CD4-positive, alpha-beta T cell treated with Interleukin-15 for 4 hours (primary cell): Measurements from ENCODE around the gene IFI35.
"Not testable (repeated sequence)": the region's sequence is repeated elsewhere in the genome, so short reads cannot be mapped to it uniquely, and the experiment has no call there.

Experiments used
- DNase-seq: peaks from one replicate; pipeline ENCODE4 v3.0.0-alpha.2; 2020; ENCODE audit warnings: low spot score

IFI35 gene

DNA sequence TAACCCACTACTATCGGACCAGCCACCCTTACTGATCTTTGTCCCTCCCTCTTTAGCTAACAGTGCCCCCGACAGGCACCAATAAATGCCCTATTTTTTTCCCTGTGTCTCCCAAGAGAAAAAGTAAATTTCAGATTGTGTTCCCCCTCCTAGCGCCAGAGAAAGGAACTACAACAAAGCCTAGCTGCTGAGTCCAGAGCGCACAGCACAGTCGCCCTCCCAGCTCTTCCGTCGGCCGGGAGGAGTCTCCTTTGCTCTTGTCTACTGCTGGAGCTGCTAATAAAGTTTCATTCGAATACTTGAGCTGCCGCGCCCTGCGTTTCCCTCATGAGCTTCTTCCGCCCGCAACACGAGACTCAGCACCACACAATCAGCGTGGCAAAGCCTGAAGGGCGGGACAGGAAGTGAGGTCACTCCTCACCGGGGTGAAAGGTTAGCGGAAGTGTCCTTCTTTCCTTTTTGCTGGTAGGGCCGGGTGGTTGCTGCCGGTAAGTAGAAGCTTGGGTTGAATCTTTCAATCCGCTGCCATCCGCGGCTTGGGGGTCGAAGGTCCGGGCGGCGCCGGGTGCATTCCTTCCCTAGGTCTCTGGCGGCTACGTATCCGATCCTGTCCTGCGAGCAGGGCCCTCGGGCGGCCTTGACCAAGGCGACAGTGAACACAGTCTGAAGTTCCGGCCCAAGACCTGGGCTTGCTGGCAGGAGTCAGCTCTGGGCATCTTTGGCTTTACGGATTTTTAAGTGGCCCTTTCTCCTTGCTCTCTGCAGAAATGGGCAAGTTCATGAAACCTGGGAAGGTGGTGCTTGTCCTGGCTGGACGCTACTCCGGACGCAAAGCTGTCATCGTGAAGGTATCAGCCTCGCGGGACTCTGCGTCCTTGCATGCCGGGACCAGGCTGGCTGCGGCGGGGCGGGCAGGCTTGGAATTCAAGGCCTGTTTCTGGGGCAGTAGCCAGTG lies 8.3 kb upstream of the IFI35 start, which contains the start of gene RPL27:
Gene RPL27 (plus strand): TSS at position 436 of the 955 bp plus-strand sequence. CDS start 332 bp downstream, at position 768.
- peak; percentile 99 for DNase-seq

DNA sequence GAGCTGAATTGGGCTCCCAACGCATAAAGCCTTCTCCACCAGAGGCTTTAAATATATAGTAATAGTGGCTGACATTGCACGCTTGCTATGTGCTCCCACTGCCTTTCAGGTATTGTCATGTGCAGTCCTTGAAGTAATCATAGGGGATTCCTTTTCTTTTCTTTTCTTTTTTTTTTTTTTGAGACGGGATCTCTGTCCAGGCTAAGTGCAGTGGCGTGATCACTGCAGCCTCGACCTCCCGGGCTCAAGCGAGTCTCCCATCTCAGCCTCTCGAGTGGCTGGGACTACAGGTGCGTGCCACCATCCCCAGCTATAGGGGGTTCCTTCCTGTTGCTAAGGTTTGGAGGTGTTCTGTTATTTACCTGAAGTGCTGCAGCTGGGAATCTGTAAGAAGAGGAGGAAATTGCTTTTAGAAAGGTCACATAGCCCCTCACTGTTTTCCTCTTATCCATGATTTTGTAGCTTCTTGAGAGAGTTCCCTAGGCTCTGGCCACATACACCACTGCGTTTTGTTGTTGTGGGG lies 7.5 kb upstream of the IFI35 start:
- no peak for DNase-seq

DNA sequence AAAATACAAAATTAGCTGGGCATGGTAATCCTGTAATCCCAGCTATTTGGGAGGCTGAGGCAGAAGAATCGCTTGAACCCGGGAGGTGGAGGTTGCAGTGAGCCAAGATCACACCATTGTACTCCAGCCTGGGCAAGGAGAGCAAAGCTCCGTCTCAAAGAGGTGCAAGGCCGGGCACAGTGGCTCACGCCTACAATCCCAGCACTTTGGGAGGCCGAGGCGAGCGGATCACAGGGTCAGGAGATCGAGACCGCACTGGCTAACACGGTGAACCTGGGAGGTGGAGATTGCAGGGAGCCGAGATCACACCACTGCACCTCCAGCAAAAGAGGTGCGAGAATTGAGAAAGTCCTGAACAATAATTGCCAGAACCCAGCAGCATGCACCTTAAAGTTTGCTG lies 5.7 kb upstream of the IFI35 start:
- not testable (repeated sequence) for DNase-seq

DNA sequence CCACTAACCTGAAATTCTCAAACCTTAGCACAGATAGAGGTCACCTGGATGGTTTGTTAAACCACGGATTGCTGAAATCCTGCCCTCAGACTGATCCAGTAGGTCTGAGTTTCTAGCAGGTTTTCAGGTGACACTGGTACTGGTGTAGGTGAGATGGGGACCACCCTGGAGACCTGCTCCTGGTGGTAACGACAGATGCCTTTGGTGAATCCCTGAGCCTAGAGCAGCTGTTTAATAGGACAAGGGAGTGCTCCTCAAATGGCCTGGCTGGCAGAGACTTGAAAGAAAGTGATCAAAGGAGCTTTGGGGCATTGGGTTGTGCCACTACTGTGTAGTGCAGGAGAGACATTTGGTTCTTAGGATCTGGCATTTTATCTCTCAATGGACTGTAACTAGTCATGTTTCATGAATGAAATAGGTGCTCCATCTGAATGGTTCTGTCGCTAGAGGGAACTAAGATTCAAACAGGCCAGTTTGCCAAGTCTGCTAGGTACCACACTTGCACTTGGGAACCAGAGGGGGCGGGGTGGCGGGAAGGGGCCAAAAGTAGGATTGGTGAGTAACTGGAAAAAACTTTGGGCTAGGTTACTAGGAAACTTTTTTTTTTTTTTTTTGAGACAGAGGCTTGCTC lies 2.9 kb upstream of the IFI35 start:
- DNase-seq, result no peak

DNA sequence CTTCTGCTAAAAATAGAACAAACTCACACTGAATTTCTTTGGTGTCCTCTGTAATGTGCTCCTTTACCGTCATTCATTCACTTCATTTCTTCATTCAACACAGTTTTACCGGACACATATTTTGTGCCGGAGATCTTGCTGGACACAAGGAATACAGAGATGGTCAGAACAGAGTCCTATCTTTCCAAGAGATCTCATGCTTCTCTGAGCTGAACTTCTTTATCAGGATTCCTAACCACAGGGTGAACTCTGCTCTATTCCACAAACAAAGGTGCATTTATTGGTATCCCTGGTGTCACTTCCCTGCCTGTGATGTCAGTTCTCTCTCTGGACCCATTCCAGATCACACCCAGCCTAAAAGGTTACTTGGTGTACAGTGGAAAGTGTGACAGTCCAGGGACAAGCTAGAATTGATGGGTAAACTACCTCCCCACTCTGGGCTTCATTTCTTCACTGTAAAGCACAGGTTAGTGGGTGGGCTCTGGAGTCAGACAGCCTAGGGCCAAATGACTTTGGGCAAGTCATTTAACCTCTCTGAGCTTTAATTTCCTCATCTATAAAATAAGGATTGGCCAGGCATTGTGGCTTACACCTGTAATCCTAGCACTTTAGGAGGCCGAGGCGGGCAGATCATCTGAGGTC lies 4.2 kb downstream of the IFI35 start:
- no peak for DNase-seq

DNA sequence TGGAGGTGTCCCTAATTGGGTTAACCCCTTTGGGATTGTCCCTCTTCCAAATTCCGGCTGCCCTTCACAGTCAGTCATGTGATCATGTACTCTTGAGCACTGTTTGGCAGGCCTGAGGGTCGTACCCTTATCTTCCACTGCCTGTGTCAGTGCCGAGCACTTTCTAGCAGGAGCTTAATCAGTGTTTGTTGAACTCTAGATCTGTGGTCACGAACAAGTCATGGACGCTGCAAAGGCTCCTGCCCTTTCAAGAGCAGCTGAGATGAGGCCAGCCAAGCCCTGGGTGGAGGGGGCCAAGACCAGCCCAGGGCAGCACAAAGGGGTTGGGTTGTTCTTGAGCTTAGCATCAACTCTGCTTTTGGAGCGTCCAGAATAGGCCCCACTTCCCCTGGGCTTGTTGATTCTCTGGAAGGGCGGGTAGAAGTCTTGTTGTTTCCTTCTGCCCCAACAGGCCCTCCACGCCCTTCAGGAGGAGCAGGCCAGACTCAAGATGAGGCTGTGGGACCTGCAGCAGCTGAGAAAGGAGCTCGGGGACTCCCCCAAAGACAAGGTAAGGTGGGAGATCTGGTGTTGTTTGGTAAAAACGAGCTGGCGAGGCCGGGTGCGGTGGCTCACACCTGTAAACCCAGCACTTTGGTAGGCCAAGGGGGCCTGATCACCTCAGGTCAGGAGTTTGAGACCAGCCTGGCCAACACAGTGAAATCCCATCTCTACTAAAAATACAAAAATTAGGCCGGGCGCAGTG lies 5.3 kb downstream of the IFI35 start:
- DNase-seq, result no peak

DNA sequence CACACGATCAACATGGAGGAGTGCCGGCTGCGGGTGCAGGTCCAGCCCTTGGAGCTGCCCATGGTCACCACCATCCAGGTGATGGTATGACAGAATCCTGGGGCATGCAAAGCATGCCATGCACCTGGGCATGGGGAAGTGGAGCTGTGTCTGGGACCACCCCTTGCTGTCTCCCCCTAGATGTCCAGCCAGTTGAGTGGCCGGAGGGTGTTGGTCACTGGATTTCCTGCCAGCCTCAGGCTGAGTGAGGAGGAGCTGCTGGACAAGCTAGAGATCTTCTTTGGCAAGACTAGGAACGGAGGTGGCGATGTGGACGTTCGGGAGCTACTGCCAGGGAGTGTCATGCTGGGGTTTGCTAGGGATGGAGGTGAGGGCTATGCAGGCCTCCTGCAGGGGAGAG lies 6.7 kb downstream of the IFI35 start:
- no peak for DNase-seq

DNA sequence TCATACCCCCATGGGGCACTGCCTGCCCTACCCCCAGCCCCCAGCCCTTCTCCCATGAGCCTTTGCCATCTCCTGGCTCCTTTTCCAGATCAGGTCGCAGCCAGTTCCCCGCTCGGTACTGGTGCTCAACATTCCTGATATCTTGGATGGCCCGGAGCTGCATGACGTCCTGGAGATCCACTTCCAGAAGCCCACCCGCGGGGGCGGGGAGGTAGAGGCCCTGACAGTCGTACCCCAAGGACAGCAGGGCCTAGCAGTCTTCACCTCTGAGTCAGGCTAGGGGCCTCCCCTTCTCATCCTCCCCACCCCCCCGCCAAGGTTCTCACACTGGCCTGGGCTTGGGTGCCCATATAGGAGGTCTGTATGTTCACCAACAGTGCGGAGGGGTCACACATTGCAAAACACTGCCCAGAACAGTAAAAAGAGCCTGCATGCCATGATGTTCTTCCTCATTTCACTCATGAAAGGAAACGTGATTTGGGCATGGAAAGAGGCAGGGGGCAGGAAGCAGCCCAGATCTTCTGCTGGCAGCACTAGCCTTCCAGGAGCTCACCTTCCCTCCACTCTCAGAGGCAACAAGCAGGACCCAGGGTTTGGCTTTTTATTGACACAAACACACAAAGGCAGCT lies 7.5 kb downstream of the IFI35 start:
- no peak for DNase-seq

DNA sequence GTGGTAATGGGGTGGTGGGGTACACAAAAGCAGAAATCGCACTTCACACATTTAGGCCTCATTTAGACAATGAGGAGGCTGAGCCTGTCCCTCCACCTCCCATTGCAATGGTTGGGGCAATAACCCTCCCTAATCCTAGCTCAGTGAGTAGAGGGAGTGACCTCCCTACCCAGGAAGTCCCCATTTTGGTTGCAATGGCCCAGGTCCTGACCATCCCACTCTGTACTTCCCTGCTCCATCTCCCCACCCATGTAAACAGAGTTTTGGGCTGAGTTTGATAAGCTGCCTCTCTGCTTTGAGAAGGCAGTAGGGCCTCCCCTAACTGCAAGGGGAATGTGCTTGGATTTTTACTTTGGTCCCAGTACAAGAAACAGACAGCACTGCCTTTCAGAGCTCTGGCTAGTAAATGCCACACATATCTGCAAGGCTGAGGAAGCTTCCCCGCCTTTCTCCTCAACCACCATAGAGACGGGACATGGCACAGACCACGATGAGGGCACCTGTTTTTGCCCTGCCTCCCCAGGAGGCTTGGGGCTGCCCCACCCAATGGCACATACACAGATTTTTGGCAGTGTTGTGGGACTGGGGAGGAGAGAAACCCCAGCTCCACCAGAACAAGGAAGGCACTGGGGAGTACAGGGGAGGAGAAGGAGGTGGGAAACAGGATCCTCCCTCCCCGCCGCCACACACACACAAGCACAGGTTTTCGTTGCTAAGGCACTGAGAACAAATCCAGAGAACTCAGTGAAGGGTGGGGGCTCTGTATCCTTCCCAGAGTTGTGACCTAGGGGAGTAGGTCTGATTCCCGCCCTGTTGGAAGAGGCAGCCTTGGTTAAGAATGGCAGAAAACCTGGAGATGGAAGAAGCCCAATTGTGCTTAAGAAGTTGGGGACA lies 8.3 kb downstream of the IFI35 start:
- no peak for DNase-seq

DNA sequence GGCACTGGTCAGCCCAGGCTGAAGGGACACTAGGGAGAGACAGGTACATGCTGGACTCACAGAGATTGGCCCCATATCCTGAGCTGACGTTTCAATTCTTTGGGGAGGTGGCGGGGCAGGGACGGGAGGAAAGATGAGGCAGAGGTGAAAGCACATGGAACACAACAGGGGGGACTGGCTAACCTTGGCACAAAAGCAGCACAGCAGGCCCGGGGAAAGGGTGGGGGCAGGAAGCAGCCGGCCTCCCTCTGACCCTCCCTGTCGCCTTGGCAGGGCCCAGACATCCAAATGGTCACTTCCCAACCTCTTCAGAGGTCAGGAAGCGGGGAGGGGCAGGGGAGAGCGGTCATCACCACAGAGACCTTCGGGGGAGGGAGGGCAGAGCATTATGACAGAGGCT lies 9.0 kb downstream of the IFI35 start:
- DNase-seq, result no peak

DNA sequence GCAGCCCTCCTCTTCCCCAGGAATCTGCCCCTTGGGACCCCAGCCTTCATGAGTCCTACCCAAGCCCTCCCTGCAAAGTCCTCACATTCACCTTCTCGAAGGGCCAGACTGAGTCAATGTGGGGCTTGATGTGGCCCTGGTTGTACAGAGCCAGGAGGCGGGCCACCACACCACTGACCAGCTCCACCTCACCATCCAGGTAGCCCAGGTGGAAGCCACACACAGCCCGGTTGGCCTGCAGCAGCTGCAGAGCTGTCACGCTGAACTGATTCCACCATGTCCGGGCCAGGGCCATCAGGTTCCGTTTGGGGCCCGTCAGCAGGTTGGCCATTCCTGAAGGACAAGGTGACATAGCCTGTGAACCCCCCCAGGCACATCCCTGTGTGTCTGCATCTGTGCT lies 9.6 kb downstream of the IFI35 start:
- DNase-seq, result no peak

DNA sequence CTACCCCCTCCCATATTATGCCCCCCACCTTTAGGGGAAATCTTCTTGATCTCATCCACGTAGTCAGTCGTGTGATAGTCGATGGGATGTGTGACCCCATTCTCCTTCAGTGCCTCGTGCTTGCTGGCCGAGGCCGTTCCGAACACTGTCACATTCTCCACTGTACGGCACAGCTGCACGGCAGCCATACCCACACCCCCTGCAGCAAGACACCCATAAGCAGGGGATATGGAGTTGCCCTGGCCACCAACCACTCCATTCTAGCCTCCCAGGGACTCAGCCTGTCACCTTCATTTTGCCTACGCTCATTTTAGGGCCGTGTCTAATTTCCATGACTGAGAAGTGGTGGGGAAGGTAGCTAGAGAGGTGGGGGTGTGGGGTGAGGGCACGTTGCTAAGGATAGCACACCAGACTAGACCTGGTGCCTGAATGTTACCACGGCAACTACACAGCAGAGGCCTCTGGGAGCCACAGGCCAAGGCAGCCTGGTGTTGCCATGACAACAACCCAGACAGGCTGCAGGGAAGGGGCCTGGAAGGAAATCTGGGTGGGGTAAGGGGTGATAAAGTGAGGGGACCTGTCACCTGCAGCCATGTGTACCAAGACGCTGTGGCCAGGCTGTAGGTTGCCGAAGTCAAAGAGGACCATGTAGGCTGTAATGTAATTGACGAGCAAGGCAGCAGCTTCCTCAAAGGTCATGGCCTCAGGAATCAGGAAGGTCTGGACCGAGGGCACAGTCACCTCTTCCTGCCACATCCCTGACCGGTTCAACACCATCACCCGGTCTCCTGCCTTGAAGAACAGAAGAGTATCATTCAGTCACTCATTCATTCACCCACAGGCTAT lies 11.6 kb downstream of the IFI35 start:
- peak; percentile 68 for DNase-seq

DNA sequence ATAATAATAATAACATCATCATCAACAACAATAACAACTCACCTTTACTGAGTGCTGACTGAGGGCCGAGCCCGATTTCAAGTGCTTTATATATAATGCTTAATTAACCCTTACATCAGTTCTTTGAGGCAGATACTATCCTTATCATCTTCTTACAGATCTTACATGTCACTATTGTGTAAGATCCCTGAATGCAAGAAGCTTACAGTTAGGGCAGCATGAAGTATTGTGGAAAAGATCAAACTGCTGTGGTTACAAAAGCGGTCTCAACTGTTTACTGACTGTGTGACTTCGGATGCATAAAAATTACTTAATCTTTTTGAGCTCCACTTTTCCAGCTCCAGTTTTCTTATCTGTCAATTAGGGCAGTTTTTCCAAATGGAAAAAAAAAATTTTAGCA lies 12.3 kb downstream of the IFI35 start:
- DNase-seq, result no peak

DNA sequence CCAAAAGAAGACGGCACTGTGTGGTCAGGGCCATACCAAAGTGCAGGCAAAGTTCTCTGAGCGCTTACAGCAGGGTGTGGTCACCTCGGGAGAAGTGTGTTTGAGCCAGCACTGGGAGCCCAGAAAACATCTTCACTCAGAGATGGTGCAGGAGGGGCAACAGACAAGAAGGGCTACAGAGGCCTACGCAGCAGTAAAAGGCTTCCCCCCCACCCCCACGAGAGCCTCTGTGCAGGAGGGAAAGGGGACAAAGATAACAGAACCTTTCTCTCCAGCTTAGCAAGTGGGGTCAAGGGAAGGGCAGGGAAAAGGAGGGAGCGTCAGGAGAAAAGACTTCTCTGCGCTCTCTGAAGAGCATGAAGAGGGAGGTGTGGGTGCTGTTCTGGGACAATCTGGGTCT lies 12.8 kb downstream of the IFI35 start:
- DNase-seq, result no peak

DNA sequence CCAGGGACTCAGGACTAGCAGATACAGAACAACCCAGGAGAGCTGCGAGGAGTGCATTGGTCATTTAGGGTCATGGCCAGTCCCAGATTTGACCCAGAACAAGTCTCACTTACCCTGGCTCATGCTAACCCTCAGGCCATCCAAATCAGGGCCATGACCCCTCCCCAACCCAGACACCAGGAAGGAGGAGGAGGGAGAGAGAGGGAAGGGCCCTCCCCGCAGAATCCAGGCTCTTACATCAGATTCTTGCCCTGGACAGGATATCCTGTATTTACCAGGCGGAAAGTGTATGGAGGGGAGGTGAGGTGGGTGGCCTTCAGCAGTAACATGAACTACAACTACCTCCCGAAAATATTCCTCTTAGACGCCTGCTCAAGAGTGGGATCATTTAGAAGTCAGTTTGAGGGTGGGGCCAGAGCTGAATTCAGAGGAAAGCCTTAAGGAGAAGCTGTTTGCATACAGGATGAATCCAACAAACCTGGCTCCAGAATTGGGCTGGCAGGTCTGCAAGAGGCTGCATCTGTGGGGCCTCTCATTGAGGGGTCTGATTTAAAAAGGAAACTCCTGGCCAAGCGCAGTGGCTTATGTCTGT lies 13.5 kb downstream of the IFI35 start:
- no peak for DNase-seq

DNA sequence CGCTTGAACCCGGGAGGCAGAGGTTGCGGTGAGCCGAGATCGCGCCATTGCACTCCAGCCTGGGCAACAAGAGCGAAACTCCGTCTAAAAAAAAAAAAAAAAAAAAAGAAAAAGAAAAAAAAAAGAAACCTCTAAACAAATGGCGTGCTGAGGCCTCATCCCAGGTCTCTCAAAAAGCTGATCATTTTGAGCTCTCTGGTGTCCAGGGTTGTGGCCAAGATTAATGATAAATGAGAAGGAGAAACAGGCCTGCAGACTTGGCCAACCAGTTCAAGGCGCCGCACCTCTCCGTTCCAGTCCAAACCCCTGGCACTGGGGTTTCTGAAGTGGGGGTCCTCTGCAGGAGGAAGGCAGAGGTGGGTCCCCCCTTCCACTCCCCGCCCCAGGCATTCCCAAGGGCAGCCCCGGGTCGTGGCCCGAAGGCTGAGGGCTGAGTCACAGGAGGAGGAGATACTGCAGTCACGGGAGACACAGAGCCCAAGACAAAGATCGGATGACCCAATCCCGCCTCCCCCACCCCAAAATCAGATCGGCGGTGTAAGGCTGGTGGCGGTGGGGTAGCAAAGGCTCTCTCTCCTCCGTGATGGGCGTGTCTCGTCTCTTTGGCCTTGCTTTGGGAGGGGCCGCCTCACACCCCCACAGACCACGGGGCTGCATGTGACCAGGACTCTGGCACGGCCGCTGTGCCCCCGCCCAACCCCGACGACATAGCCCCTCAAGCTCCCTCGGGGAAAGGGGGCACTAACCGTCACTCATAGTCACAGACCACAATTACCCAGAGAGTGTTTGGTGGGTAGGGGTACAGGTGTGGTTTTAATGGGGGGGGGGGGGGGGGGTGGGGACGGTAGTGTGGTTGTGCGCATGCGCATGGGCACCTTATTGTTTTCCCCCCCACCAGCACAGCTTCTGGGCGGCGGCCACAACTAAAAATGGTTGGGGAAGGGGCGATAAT lies 14.5 kb downstream of the IFI35 start:
- DNase-seq, result no peak

DNA sequence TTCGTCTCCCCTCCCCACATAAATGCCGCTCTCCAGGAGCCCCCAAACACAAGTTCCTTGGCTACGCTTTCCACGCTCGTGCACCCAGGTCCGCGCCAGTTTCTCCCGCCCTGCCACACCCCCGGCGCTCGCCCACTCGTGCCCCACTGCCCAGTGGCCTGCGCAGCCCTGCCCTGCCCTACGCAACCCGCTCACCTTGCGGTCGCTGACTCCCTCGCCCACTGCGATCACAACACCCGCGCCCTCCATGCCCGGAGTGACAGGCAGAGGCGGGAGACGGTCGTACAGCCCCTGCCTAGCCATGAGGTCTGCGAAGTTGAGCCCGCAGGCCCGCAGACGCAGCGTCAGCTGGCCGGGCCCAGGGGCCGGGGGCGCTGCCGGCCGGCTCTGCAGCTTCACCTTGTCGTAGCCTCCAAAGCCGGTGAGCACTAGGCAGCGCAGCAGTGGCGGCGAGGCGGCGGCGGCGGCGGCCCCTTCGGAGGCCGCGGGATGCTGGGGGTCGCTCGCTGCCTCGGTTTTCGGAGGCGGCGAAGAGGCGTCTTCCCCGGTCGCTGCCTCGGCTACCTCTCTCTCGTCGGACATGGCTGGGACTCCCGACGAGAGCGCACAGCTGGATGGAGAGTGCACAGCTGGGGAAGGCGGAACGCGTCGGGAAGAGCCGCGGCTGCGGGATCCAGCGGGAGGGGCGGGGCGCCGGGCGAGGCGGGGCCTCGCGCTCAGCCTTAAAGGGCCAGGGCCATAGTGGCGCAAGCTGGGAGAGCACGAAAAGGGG lies 15.3 kb downstream of the IFI35 start, which contains the start of gene VAT1:
Gene VAT1 (minus strand): TSS at position 645 of the 772 bp plus-strand sequence. CDS start 63 bp downstream, at position 582.
- peak; percentile 50 for DNase-seq
